ENCODE measurements around the gene NUP98. TPM values are rescaled to one million over a fixed set of nuclear protein-coding genes. Genes with fewer than 3 reads are reported as not detected.

The NUP98 gene
- total RNA-seq, 1 experiment from 2014 or later: 98.4 TPM

DNA sequence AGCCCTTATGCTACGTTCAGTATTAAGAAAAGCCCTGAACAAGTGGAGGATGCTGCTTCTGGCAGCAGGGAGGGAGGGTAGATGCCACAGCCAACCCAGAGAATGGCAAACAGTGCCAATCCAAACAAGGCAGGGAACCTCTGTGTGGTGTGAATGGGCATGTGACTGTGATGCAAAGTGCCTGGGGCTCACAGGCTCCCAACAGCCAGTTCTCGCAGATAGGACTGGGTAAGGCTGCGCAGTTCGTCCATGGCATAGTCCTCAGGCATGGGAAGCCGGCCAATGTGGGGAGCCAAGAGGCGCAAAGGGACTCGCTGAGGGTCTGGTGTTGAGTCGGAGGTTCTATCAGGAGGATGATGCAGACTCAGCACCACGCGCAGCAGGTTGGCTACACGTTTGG is 121.4 kb downstream of the NUP98 start:
- no peak overlapping the region for H3K4me3 ChIP-seq (replicated peaks in 1 of 2; ENCODE audit: low read depth in 1 of 2, low read length in 2 of 2)
- no peaks in the 10 kb centered on the region for H4K20me1 ChIP-seq (ENCODE audit: insufficient read depth)
- H2AFZ ChIP-seq (ENCODE audit: low read depth, low read length, poor library complexity, severe bottlenecking): no peak overlapping the region
- DNase-seq (ENCODE audit: low read depth, low spot score): no peak
- no peak for ATAC-seq
- ChIA-PET POLR2A (no interaction called here), RAD21 (ENCODE audit: low non-redundant PET in 1 of 2, low total read pairs in 2 of 2, uncharacterized antibody in 2 of 2, unreplicated experiment in 2 of 2) (no interaction called here), CTCF (no interaction called here)
- peaks cover 61 to 82% of the 10 kb centered on the region in 2 experiments for H3K36me3 ChIP-seq (ENCODE audit: control insufficient read depth in 1 of 2, insufficient read depth in 2 of 2, low read length in 2 of 2)
- H3K9ac ChIP-seq (ENCODE audit: low read length): no peak overlapping the region
- H3K27me3 ChIP-seq (ENCODE audit: insufficient read depth, low read length): no peaks in the 10 kb centered on the region
- peaks cover 3% of the 10 kb centered on the region; the same call in 1 of the 2 replicates for H3K79me2 ChIP-seq (ENCODE audit: insufficient read depth, low read length)
- H3K27ac ChIP-seq (ENCODE audit: low read depth, low read length): no peak overlapping the region
- H3K4me1 ChIP-seq (ENCODE audit: control insufficient read depth in 1 of 2, insufficient read depth in 2 of 2, low read length in 2 of 2): no peaks in the 10 kb centered on the region; a peak in 1 of 4 replicates
- no peak overlapping the region for H3K4me2 ChIP-seq (ENCODE audit: low read length)
- TF ChIP-seq CEBPB (IDR thresholded peaks at IDR 0.05; ENCODE audit: low read depth): no peak
- no peak for TF ChIP-seq EGR1 (IDR thresholded peaks at IDR 0.05; ENCODE audit: low read depth)
- no peak for TF ChIP-seq SP1 (IDR thresholded peaks at IDR 0.05; ENCODE audit: low read depth)
- no peaks in the 10 kb centered on the region for H3K9me3 ChIP-seq (ENCODE audit: control insufficient read depth in 1 of 2, insufficient read depth in 1 of 2, low read depth in 1 of 2, low read length in 2 of 2)
- no TSS peak for BruUV-seq (replicated peaks)
- intact Hi-C loops (cut with micrococcal nuclease): no loop called here
- no peaks in the 10 kb centered on the region for H3K9me2 ChIP-seq (ENCODE audit: insufficient read depth)

- ATAC-seq (no peak; the same call in 1 of the 2 replicates), DNase-seq (ENCODE audit: low read depth, low spot score) (no peak)
- H3K4me3 ChIP-seq (replicated peaks in 1 of 2; ENCODE audit: low read depth in 1 of 2, low read length in 2 of 2): no peak overlapping the region
- no peak overlapping the region for H3K4me2 ChIP-seq (ENCODE audit: low read length)
- peaks cover 44 to 65% of the 10 kb centered on the region in 2 experiments for H3K36me3 ChIP-seq (ENCODE audit: control insufficient read depth in 1 of 2, insufficient read depth in 2 of 2, low read length in 2 of 2)
- H3K27ac ChIP-seq (ENCODE audit: low read depth, low read length): no peak overlapping the region
- intact Hi-C loops (cut with micrococcal nuclease): no loop called here
- H3K9me3 ChIP-seq (ENCODE audit: control insufficient read depth in 1 of 2, insufficient read depth in 1 of 2, low read depth in 1 of 2, low read length in 2 of 2): no peaks in the 10 kb centered on the region
- RAD21 ChIA-PET (ENCODE audit: low non-redundant PET in 1 of 2, low total read pairs in 2 of 2, uncharacterized antibody in 2 of 2, unreplicated experiment in 2 of 2): no interaction called here
- H4K20me1 ChIP-seq (ENCODE audit: insufficient read depth): no peaks in the 10 kb centered on the region
- no peaks in the 10 kb centered on the region; a peak in 1 of 4 replicates for H3K4me1 ChIP-seq (ENCODE audit: control insufficient read depth in 1 of 2, insufficient read depth in 2 of 2, low read length in 2 of 2)
- CTCF ChIA-PET: no interaction called here
- H2AFZ ChIP-seq (ENCODE audit: low read depth, low read length, poor library complexity, severe bottlenecking): no peak overlapping the region
- no TSS peak for BruUV-seq (replicated peaks)
- no peaks in the 10 kb centered on the region for H3K27me3 ChIP-seq (ENCODE audit: insufficient read depth, low read length)
- no peak overlapping the region for H3K9ac ChIP-seq (ENCODE audit: low read length)
- no peaks in the 10 kb centered on the region for H3K79me2 ChIP-seq (ENCODE audit: insufficient read depth, low read length)
- H3K9me2 ChIP-seq (ENCODE audit: insufficient read depth): no peaks in the 10 kb centered on the region
- POLR2A ChIA-PET: no interaction called here
- TF ChIP-seq ATF3 (IDR thresholded peaks at IDR 0.05) (no peak), RAD21 (IDR thresholded peaks at IDR 0.05; ENCODE audit: low read depth) (no peak), ZBTB33 (IDR thresholded peaks at IDR 0.05; ENCODE audit: extremely low read depth, insufficient replicate concordance, low read length) (no peak), ELF1 (IDR thresholded peaks at IDR 0.05; ENCODE audit: borderline replicate concordance, low read depth) (no peak), YY1 (IDR thresholded peaks at IDR 0.05; ENCODE audit: extremely low read depth, insufficient replicate concordance, low read depth, low read length) (no peak), SP1 (IDR thresholded peaks at IDR 0.05; ENCODE audit: low read depth) (no peak), POLR2AphosphoS5 (IDR thresholded peaks at IDR 0.05; ENCODE audit: low read depth, low read length) (no peak), EGR1 (IDR thresholded peaks at IDR 0.05; ENCODE audit: low read depth) (no peak), SRF (IDR thresholded peaks at IDR 0.05; ENCODE audit: low read depth) (no peak), EZH2phosphoT487 (IDR thresholded peaks at IDR 0.05; ENCODE audit: borderline replicate concordance) (no peak), SIN3A (IDR thresholded peaks at IDR 0.05; ENCODE audit: low read depth) (no peak), FOSL1 (IDR thresholded peaks at IDR 0.05; ENCODE audit: low read depth) (no peak), CTCF (IDR thresholded peaks at IDR 0.05 in 2 of 3, conservative IDR thresholded peaks at IDR 0.05 in 1 of 3; ENCODE audit: borderline replicate concordance in 1 of 3, insufficient read depth in 1 of 3, low read depth in 2 of 3, low read length in 2 of 3) (no peak), ZNF274 (IDR thresholded peaks at IDR 0.05; ENCODE audit: low read depth, low read length) (no peak), MAX (IDR thresholded peaks at IDR 0.05) (no peak), ZFX (IDR thresholded peaks at IDR 0.05) (no peak), POLR2A (IDR thresholded peaks at IDR 0.05; ENCODE audit: borderline replicate concordance, extremely low read depth, insufficient read depth, insufficient read length) (no peak), CEBPB (IDR thresholded peaks at IDR 0.05; ENCODE audit: low read depth) (no peak)
Measured at GRCh38 chr11:3674189-3674588, 123.2 kb downstream of the NUP98 start.

Data from HCT116 (cell line).